Upper lobe of left lung (tissue), 6 donors: Measurements from ENCODE around the gene DUSP8. TPM values are rescaled to one million over a fixed set of nuclear protein-coding genes. Genes with fewer than 3 reads are reported as not detected.
"Not testable (repeated sequence)": the region's sequence is repeated elsewhere in the genome, so short reads cannot be mapped to it uniquely, and the experiment has no call there.

ENCODE experiments used
- ATAC-seq, 2 donors: fragments of 200-7000 bp; cut with Tn5 transposase; one replicate each; pipeline ENCODE4 v1.9.1; 2022; ENCODE audit warnings: mild to moderate bottlenecking in 2 of 2, moderate library complexity in 2 of 2; ENCODE audit not compliant: low FRiP score in 2 of 2
- DNase-seq, 2 donors: peaks; one replicate each; pipeline ENCODE4 v3.0.0-alpha.2; 2019 to 2020
- H3K27ac ChIP-seq, 4 donors: fragments of 200-600 bp; sonication (generic); one replicate each; pipeline ENCODE4 v1.5.1; 2016 to 2019
- H3K27me3 ChIP-seq, 4 donors: fragments of 200-600 bp; sonication (generic); one replicate each; pipeline ENCODE4 v1.5.1; 2017 to 2019
- H3K36me3 ChIP-seq, 4 donors: fragments of 200-600 bp; sonication (generic); one replicate each; pipeline ENCODE4 v1.5.1; 2016 to 2019
- H3K4me1 ChIP-seq, 4 donors: fragments of 200-600 bp; sonication (generic); one replicate each; pipeline ENCODE4 v1.5.1; 2018 to 2019
- H3K4me3 ChIP-seq, 4 donors: fragments of 200-600 bp; sonication (generic); one replicate each; pipeline ENCODE4 v1.5.1; 2017 to 2019; ENCODE audit warnings: mild to moderate bottlenecking in 2 of 4, moderate library complexity in 1 of 4
- H3K9me3 ChIP-seq, 4 donors: fragments of 200-600 bp; sonication (generic); one replicate each; pipeline ENCODE4 v1.5.1; 2018 to 2019
- EP300 ChIP-seq, 4 donors: sonication (generic); formaldehyde crosslinking; IDR thresholded peaks; one replicate each; pipeline ENCODE4 v1.5.1; 2017; ENCODE audit warnings: antibody characterized with exemption in 4 of 4, control low read depth in 2 of 4
- POLR2A ChIP-seq, 4 donors: fragments of 450-650 bp; IDR thresholded peaks; one replicate each; pipeline ENCODE4 v1.5.1; 2016 to 2017; ENCODE audit warnings: antibody characterized with exemption in 4 of 4, mild to moderate bottlenecking in 2 of 4
- POLR2AphosphoS5 ChIP-seq, 2 donors: sonication (generic); formaldehyde crosslinking; IDR thresholded peaks; one replicate each; pipeline ENCODE4 v1.5.1; 2017; ENCODE audit warnings: antibody characterized with exemption in 2 of 2
- WGBS, 2 donors: methylation state at CpG; one replicate each; pipeline ENCODE4 v1.1.5; 2017 to 2018; 5-methylcytosine and 5-hydroxymethylcytosine counted together
- total RNA-seq, 6 donors: library from RNA; depleted of rRNA in 4 of 6; stranded (reverse); fragments of >200 nt in 4 of 6; gene quantifications; one replicate each; pipeline versions ENCODE4 v1.1.0 to v1.2.1, GENCODE V29; 2016 to 2021
- TF ChIP-seq, protein P1 (sequence below), 6 experiments: fragments of 450-650 bp in 4 of 6; fragments of 200-600 bp in 2 of 6; sonication (generic) in 2 of 6; IDR thresholded peaks; one replicate each; pipeline ENCODE4 v1.5.1; 2016 to 2019; ENCODE audit warnings: antibody characterized with exemption in 6 of 6
- donor health status: DM: no; HTN: no; CAD: no; lungs with moderate emphysema.
- donor health status: DM: no; HTN: yes; CAD: no; lungs with severe emphysema.

Gene DUSP8
- total RNA-seq, 6 donors from 2014 or later = 5.2 to 19.3 (median 13.5) TPM

DNA sequence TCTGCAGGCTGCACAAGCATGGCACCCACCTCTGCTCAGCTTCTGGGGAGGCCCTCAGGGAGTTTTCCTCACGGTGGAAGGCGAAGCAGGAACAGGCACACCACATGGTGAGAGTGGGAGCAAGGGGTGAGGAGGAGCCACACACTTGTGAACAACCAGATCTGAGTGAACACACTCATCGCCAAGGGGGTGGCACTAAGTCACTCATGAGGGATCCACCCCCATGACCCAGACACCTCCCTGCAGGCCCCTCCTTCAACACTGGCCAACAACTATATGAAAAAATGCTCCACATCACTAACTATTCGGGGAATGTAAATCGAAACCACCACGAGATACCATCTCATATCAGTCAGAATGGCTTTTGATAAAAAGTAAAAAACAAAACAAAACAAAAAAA is 26.7 kb upstream of the DUSP8 start:
- no peak overlapping the region for H3K27ac ChIP-seq
- TF ChIP-seq, protein P1, sequence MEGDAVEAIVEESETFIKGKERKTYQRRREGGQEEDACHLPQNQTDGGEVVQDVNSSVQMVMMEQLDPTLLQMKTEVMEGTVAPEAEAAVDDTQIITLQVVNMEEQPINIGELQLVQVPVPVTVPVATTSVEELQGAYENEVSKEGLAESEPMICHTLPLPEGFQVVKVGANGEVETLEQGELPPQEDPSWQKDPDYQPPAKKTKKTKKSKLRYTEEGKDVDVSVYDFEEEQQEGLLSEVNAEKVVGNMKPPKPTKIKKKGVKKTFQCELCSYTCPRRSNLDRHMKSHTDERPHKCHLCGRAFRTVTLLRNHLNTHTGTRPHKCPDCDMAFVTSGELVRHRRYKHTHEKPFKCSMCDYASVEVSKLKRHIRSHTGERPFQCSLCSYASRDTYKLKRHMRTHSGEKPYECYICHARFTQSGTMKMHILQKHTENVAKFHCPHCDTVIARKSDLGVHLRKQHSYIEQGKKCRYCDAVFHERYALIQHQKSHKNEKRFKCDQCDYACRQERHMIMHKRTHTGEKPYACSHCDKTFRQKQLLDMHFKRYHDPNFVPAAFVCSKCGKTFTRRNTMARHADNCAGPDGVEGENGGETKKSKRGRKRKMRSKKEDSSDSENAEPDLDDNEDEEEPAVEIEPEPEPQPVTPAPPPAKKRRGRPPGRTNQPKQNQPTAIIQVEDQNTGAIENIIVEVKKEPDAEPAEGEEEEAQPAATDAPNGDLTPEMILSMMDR (IDR thresholded peaks at IDR 0.05) = no peak
- no peak for TF ChIP-seq POLR2AphosphoS5 (IDR thresholded peaks at IDR 0.05)
- TF ChIP-seq EP300 (IDR thresholded peaks at IDR 0.05) = no peak
- no peak for TF ChIP-seq POLR2A (IDR thresholded peaks at IDR 0.05)
- DNase-seq (no peak), ATAC-seq (no peak)
- H3K4me3 ChIP-seq = no peak overlapping the region
- no peaks in the 10 kb centered on the region for H3K27me3 ChIP-seq
- 57 to 62% methylated on average over 4 to 6 of the region's 6 CpGs for WGBS, 2 donors
- no peaks in the 10 kb centered on the region for H3K36me3 ChIP-seq
- H3K9me3 ChIP-seq = no peaks in the 10 kb centered on the region
- no peaks in the 10 kb centered on the region for H3K4me1 ChIP-seq

DNA sequence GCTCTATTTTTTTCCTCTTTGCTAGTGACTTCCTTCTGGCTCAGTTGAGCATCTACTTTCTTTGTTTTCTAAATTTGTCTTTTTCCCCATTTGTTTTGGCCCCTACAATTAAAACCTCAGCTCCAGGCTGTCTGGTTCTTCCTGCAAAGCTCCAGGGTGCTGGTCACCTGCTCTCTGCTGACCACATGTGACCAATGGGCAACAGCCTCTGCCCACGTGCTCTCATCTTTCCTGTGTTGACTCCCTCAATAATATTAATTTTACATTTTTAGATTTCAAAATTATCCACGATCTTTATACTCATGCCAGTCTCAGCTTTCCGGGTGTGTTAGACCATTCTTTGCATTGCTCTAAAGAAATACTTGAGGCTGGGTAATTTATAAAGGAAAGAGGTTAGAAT is 26.3 kb upstream of the DUSP8 start:
- not testable (repeated sequence) for ATAC-seq, H3K4me3 ChIP-seq, DNase-seq, H3K36me3 ChIP-seq, H3K9me3 ChIP-seq, H3K4me1 ChIP-seq, H3K27me3 ChIP-seq, H3K27ac ChIP-seq
- WGBS, 2 donors = 74 to 82% methylated on average over 3 of the region's 3 CpGs

DNA sequence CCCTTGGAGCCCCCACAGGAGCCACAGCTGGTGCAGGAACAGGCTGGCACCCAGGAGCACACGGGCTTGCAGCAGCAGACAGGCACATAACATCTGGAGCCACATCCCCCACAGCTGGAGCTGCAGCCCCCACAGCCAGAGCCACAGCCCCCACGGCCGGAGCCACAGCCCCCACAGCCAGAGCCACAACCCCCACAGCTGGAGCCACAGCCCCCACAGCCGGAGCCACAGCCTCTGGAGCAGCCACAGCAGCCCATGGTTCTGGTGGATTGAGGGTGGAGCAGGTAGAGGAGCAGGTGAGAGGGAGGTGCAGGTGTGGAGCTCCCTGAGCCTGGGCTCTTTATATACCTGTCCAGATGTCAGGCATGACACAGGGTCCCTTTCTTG is 25.9 kb upstream of the DUSP8 start, which contains the start of gene KRTAP5-2:
KRTAP5-2 (minus strand) TSS at position 301 of the 387 bp plus-strand sequence; CDS start at position 257, 44 bp downstream.
- no CpG with 5 or more reads among the region's 4 CpGs for WGBS, 2 donors
- no peaks in the 10 kb centered on the region for H3K9me3 ChIP-seq
- H3K27ac ChIP-seq = no peak within 1 kb of the TSS
- H3K36me3 ChIP-seq = no peaks in the 10 kb centered on the region
- no peak within 1 kb of the TSS for H3K4me3 ChIP-seq
- no peaks in the 10 kb centered on the region for H3K27me3 ChIP-seq
- DNase-seq = no peak
- no peaks in the 10 kb centered on the region for H3K4me1 ChIP-seq
- no peak for ATAC-seq
- no peak for TF ChIP-seq POLR2A (IDR thresholded peaks at IDR 0.05)
- no peak for TF ChIP-seq POLR2AphosphoS5 (IDR thresholded peaks at IDR 0.05)
- TF ChIP-seq, protein P1 (IDR thresholded peaks at IDR 0.05) = no peak
- no peak for TF ChIP-seq EP300 (IDR thresholded peaks at IDR 0.05)

DNA sequence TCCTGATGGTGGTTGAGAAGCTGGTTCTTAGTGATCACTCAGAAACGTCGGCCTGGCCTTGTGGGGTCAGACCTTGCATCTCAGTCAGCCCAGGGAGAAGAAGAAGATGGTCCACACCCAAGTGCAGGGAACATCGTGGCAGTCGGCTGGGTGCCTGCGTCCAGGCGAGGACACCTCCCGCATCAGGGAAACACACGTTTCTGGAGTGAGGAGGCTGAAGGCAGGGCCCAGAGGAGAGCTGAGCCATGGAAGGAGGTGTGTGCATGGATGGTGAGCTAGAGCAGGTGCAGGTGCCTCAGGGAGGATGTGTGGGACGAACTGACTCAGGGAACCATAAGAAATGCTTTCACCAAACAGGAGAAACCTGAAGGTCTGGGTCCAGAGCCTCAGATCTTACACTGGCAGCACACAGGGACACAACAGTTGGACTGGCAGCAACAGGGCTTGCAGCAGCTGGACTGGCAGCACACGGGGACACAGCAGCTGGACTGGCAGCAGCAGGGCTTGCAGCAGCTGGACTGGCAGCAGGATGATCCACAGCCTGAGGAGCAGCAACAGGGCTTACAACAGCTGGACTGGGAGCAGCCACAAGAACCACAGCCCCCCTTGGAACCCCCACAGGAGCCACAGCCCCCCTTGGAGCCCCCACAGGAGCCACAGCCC is 25.4 kb upstream of the DUSP8 start:
- no peaks in the 10 kb centered on the region for H3K27me3 ChIP-seq
- no peaks in the 10 kb centered on the region for H3K4me1 ChIP-seq
- DNase-seq = no peak
- H3K4me3 ChIP-seq = no peak overlapping the region
- TF ChIP-seq, protein P1 (IDR thresholded peaks at IDR 0.05) = no peak
- TF ChIP-seq EP300 (IDR thresholded peaks at IDR 0.05) (no peak), POLR2AphosphoS5 (IDR thresholded peaks at IDR 0.05) (no peak), POLR2A (IDR thresholded peaks at IDR 0.05) (no peak)
- H3K36me3 ChIP-seq = no peaks in the 10 kb centered on the region
- ATAC-seq = no peak
- H3K27ac ChIP-seq = no peak overlapping the region
- 85 to 88% methylated on average over 9 to 10 of the region's 10 CpGs for WGBS, 2 donors
- H3K9me3 ChIP-seq = no peaks in the 10 kb centered on the region

DNA sequence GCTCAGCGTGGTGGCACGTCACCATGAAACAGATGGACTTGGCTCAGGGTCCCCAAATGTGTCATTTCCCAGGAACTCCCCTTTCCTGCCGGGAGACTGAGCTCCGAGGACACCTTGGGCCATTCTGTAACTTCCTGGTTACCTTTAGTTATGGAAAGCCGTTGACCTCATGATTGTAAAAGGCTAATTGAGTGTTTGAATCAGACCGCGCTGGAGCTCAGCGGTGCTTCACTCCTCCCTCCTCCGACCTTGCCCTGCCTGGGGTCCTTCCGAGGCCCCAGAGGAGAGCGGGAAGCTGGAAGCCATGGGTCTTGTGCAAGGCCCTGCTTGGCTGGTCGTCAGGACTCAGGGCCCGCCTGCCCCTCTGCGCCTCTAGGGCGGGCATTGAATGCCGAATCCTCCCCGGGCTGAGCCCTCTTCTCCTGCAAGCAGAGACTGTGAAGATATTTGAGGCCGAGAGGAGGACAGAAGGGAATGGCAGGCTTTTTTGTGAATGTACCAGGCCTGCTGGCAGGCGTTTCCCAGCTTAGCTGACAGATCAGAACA is 24.6 kb upstream of the DUSP8 start:
- not testable (repeated sequence) for H3K27ac ChIP-seq, H3K27me3 ChIP-seq, DNase-seq, H3K4me1 ChIP-seq, H3K4me3 ChIP-seq, H3K36me3 ChIP-seq, H3K9me3 ChIP-seq
- WGBS, 2 donors = 64 to 68% methylated on average over 10 to 15 of the region's 19 CpGs
- ATAC-seq = peak in 1 of 2 donors; percentile 40

DNA sequence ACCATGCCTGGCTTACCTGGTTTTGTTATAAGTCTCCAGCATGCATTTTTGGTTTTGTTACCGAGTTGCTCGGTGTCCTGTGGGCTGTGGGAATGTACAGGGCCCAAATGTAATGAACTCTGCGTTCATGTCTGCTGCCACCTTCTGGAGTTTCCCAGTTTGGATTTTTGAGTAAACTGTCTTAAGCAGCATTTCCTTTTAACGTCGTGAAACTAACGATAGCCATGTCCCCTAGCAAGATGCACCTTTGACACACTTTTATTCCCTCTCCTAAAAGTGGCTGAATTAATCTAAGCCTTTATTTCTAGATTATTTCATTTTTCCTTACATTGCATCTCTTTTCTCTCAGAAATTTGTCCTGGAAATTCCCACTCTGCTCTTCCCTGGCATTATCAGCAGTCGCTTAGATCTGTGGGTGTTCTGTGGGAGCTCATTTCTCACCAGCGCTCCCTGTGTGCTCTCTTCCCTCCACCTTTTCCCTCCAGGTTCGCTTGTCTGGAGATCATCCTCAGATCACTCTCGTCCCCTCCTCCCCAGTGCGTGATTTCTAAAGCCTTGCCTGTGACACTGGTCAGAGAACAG is 24.0 kb upstream of the DUSP8 start:
- H3K4me1 ChIP-seq, DNase-seq, H3K36me3 ChIP-seq, ATAC-seq, H3K27ac ChIP-seq, H3K4me3 ChIP-seq, H3K27me3 ChIP-seq, H3K9me3 ChIP-seq: not testable (repeated sequence)
- 55 to 57% methylated on average over 11 of the region's 11 CpGs for WGBS, 2 donors
